Mucosa of rectum (tissue), 2 donors: ENCODE measurements around the gene GPR32.
"Not testable (repeated sequence)": the region's sequence is repeated elsewhere in the genome, so short reads cannot be mapped to it uniquely, and the experiment has no call there.

ENCODE experiments used
- H3K27ac ChIP-seq, 2 donors: one replicate each; pipeline ENCODE4 v1.7.0; 2013; ENCODE audit warnings: inconsistent platforms in 2 of 2, low read depth in 2 of 2, low read length in 2 of 2
- H3K27me3 ChIP-seq, 2 donors: one replicate each; pipeline ENCODE4 v1.7.0; 2013; ENCODE audit warnings: low read length in 2 of 2; ENCODE audit not compliant: control insufficient read depth in 2 of 2, insufficient read depth in 2 of 2
- H3K36me3 ChIP-seq, 2 donors: one replicate each; pipeline ENCODE4 v1.7.0; 2013; ENCODE audit warnings: low read length in 2 of 2; ENCODE audit not compliant: control insufficient read depth in 2 of 2, insufficient read depth in 2 of 2
- H3K4me1 ChIP-seq, 2 donors: one replicate each; pipeline ENCODE4 v1.7.0; 2013; ENCODE audit warnings: low read length in 2 of 2, mild to moderate bottlenecking in 1 of 2; ENCODE audit not compliant: control insufficient read depth in 2 of 2, insufficient read depth in 2 of 2
- H3K4me3 ChIP-seq, 2 donors: one replicate each; pipeline ENCODE4 v1.7.0; 2013; ENCODE audit warnings: low read length in 2 of 2
- H3K9ac ChIP-seq, 2 donors: one replicate each; pipeline ENCODE4 v1.7.0; 2013; ENCODE audit warnings: low read length in 2 of 2, low read depth in 1 of 2, mild to moderate bottlenecking in 1 of 2
- H3K9me3 ChIP-seq, 2 donors: one replicate each; pipeline ENCODE4 v1.7.0; 2013; ENCODE audit warnings: low read length in 2 of 2; ENCODE audit not compliant: control insufficient read depth in 2 of 2
- donor health status: healthy.
- donor health status: Normal muscosa, but diverticular disease.

Gene GPR32

GRCh38 chr19:50749490-50749889, 20.8 kb upstream of the GPR32 start:
- Histone ChIP-seq H3K27me3 (peaks cover 0 to 2% of the 10 kb centered on the region in 2 donors), H3K4me3 (no peak overlapping the region), H3K36me3 (no peaks in the 10 kb centered on the region), H3K9me3 (no peaks in the 10 kb centered on the region), H3K9ac (no peak overlapping the region), H3K27ac (no peak overlapping the region), H3K4me1 (no peaks in the 10 kb centered on the region)

GRCh38 chr19:50750010-50750409, 20.3 kb upstream of the GPR32 start:
- no peak overlapping the region for H3K27ac ChIP-seq
- H3K36me3 ChIP-seq: no peaks in the 10 kb centered on the region
- no peak overlapping the region for H3K9ac ChIP-seq
- H3K9me3 ChIP-seq: no peaks in the 10 kb centered on the region
- no peaks in the 10 kb centered on the region for H3K4me1 ChIP-seq
- H3K4me3 ChIP-seq: no peak overlapping the region
- peaks cover 2% of the 10 kb centered on the region in 2 donors for H3K27me3 ChIP-seq

GRCh38 chr19:50753879-50754278, 16.4 kb upstream of the GPR32 start:
- Histone ChIP-seq H3K9me3 (no peaks in the 10 kb centered on the region), H3K36me3 (no peaks in the 10 kb centered on the region), H3K27me3 (peaks cover 2% of the 10 kb centered on the region in 2 donors), H3K4me3 (no peak overlapping the region), H3K27ac (no peak overlapping the region), H3K9ac (no peak overlapping the region), H3K4me1 (no peaks in the 10 kb centered on the region)

GRCh38 chr19:50756244-50756643, 14.0 kb upstream of the GPR32 start:
- not testable (repeated sequence) for H3K9me3 ChIP-seq, H3K4me1 ChIP-seq, H3K27ac ChIP-seq, H3K36me3 ChIP-seq, H3K4me3 ChIP-seq, H3K9ac ChIP-seq, H3K27me3 ChIP-seq

GRCh38 chr19:50757624-50758023, 12.6 kb upstream of the GPR32 start:
- H3K9ac ChIP-seq, H3K4me1 ChIP-seq, H3K27ac ChIP-seq, H3K4me3 ChIP-seq, H3K36me3 ChIP-seq, H3K9me3 ChIP-seq, H3K27me3 ChIP-seq: not testable (repeated sequence)

- not testable (repeated sequence) for H3K9ac ChIP-seq, H3K4me3 ChIP-seq, H3K4me1 ChIP-seq, H3K36me3 ChIP-seq, H3K27me3 ChIP-seq, H3K9me3 ChIP-seq, H3K27ac ChIP-seq
These were observed 11.2 kb upstream of the GPR32 start for GRCh38 chr19:50759076-50759475.

- Histone ChIP-seq H3K4me3 (no peak overlapping the region), H3K4me1 (no peaks in the 10 kb centered on the region), H3K9ac (no peak overlapping the region), H3K27me3 (peaks cover 0 to 2% of the 10 kb centered on the region in 2 donors), H3K9me3 (no peaks in the 10 kb centered on the region), H3K36me3 (no peaks in the 10 kb centered on the region), H3K27ac (no peak overlapping the region)
These were observed 10.4 kb upstream of the GPR32 start for GRCh38 chr19:50759886-50760285.

GRCh38 chr19:50761501-50761900, 8.8 kb upstream of the GPR32 start:
- H3K27me3 ChIP-seq, H3K27ac ChIP-seq, H3K36me3 ChIP-seq, H3K4me3 ChIP-seq, H3K9ac ChIP-seq, H3K9me3 ChIP-seq, H3K4me1 ChIP-seq: not testable (repeated sequence)

- H3K27ac ChIP-seq, H3K27me3 ChIP-seq, H3K4me1 ChIP-seq, H3K9ac ChIP-seq, H3K4me3 ChIP-seq, H3K36me3 ChIP-seq, H3K9me3 ChIP-seq: not testable (repeated sequence)
These were observed 6.7 kb upstream of the GPR32 start for GRCh38 chr19:50763521-50763920.

GRCh38 chr19:50764409-50764808, 5.9 kb upstream of the GPR32 start:
- no peaks in the 10 kb centered on the region for H3K4me1 ChIP-seq
- no peaks in the 10 kb centered on the region for H3K27me3 ChIP-seq
- H3K36me3 ChIP-seq: no peaks in the 10 kb centered on the region
- no peaks in the 10 kb centered on the region for H3K9me3 ChIP-seq
- H3K4me3 ChIP-seq: no peak overlapping the region
- H3K9ac ChIP-seq: no peak overlapping the region
- H3K27ac ChIP-seq: no peak overlapping the region

GRCh38 chr19:50766746-50767145, 3.5 kb upstream of the GPR32 start:
- not testable (repeated sequence) for H3K9ac ChIP-seq, H3K27me3 ChIP-seq, H3K4me1 ChIP-seq, H3K9me3 ChIP-seq, H3K4me3 ChIP-seq, H3K27ac ChIP-seq, H3K36me3 ChIP-seq
